Measurements from ENCODE around the gene MBD3L2B. TPM values are rescaled to one million over a fixed set of nuclear protein-coding genes. Genes with fewer than 3 reads are reported as not detected.

Gene MBD3L2B
- total RNA-seq, 1 experiment from 2014 or later = not detected

- Mint-ChIP-seq H3K4me1 (no peaks in the 10 kb centered on the region), H3K27ac (no peak overlapping the region), H3K36me3 (peaks cover 71% of the 10 kb centered on the region), H3K4me3 (no peak overlapping the region), H3K27me3 (ENCODE audit: low read depth) (peaks cover 19% of the 10 kb centered on the region), H3K9me3 (peaks cover 77% of the 10 kb centered on the region)
- TF ChIP-seq NR2C2 (CRISPR knock-in tag; IDR thresholded peaks at IDR 0.05) (no peak), ATF3 (CRISPR knock-in tag; conservative IDR thresholded peaks at IDR 0.05) (no peak), E2F1 (CRISPR knock-in tag; IDR thresholded peaks at IDR 0.05) (no peak), PRRX2 (CRISPR knock-in tag; IDR thresholded peaks at IDR 0.05) (no peak), TCF7 (CRISPR knock-in tag; IDR thresholded peaks at IDR 0.05; ENCODE audit: low read depth) (no peak), IRF1 (CRISPR knock-in tag; IDR thresholded peaks at IDR 0.05) (no peak), ERG (CRISPR knock-in tag; IDR thresholded peaks at IDR 0.05) (no peak), SMAD3 (CRISPR knock-in tag; IDR thresholded peaks at IDR 0.05; ENCODE audit: borderline replicate concordance) (no peak), MXD4 (CRISPR knock-in tag; IDR thresholded peaks at IDR 0.05; ENCODE audit: borderline replicate concordance) (no peak), HMGA2 (CRISPR knock-in tag; IDR thresholded peaks at IDR 0.05) (no peak), ELF4 (CRISPR knock-in tag; IDR thresholded peaks at IDR 0.05; ENCODE audit: low read depth) (no peak), ZNF671 (CRISPR knock-in tag; IDR thresholded peaks at IDR 0.05) (no peak), ZNF121 (CRISPR knock-in tag; IDR thresholded peaks at IDR 0.05) (no peak), ZMAT4 (CRISPR knock-in tag; IDR thresholded peaks at IDR 0.05) (no peak), CREM (CRISPR knock-in tag; IDR thresholded peaks at IDR 0.05) (no peak), FOXJ3 (CRISPR knock-in tag; IDR thresholded peaks at IDR 0.05; ENCODE audit: borderline replicate concordance) (no peak), MAX (CRISPR knock-in tag; IDR thresholded peaks at IDR 0.05) (no peak), MYBL2 (CRISPR knock-in tag; IDR thresholded peaks at IDR 0.05) (no peak)
- ChIA-PET POLR2A (no interaction called here), CTCF (no interaction called here)
- DNase-seq (ENCODE audit: low spot score) (no peak), ATAC-seq (no peak)
These were observed 23.4 kb downstream of the MBD3L2B start for GRCh38 chr19:6997679-6998445.

GRCh38 chr19:6996810-6997209 lies 24.4 kb downstream of the MBD3L2B start:
- Mint-ChIP-seq H3K4me1 (no peaks in the 10 kb centered on the region), H3K9me3 (peaks cover 76% of the 10 kb centered on the region), H3K27ac (no peak overlapping the region), H3K27me3 (ENCODE audit: low read depth) (peaks cover 19% of the 10 kb centered on the region), H3K36me3 (peaks cover 69% of the 10 kb centered on the region), H3K4me3 (no peak overlapping the region)
- ChIA-PET POLR2A (no interaction called here), CTCF (no interaction called here)
- TF ChIP-seq ZNF263 (CRISPR knock-in tag; IDR thresholded peaks at IDR 0.05; ENCODE audit: low read depth) (no peak), ZNF138 (CRISPR knock-in tag; conservative IDR thresholded peaks at IDR 0.05) (no peak), IRF2 (CRISPR knock-in tag; IDR thresholded peaks at IDR 0.05; ENCODE audit: borderline replicate concordance, low read depth) (no peak), ESRRA (CRISPR knock-in tag; IDR thresholded peaks at IDR 0.05; ENCODE audit: borderline replicate concordance) (no peak)
- no peak for DNase-seq (ENCODE audit: low spot score)
- ATAC-seq = no peak
